ENCODE measurements around the gene EEF1AKMT3.
A peak's percentile ranks its signal among the peaks of the same experiment; 100 is the strongest.

EEF1AKMT3 gene

DNA sequence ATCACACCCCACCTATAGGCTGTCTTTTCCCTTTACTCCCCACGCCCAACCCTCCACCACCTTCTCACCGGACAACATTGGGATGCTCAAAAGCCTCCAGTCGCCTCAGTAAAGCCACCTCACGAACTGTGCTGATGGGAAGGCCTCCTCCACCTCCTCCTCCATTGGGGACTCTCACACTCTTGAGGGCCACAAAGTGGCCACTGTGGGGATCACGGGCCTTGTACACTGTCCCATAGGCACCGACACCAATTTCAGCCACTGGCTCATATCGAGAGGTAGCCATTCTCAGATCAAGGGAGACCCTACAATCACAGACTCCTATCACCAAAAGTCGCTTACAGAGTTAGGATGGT, 21.0 kb upstream of the EEF1AKMT3 start:
- no peak for DNase-seq (ENCODE audit: low read depth)

DNA sequence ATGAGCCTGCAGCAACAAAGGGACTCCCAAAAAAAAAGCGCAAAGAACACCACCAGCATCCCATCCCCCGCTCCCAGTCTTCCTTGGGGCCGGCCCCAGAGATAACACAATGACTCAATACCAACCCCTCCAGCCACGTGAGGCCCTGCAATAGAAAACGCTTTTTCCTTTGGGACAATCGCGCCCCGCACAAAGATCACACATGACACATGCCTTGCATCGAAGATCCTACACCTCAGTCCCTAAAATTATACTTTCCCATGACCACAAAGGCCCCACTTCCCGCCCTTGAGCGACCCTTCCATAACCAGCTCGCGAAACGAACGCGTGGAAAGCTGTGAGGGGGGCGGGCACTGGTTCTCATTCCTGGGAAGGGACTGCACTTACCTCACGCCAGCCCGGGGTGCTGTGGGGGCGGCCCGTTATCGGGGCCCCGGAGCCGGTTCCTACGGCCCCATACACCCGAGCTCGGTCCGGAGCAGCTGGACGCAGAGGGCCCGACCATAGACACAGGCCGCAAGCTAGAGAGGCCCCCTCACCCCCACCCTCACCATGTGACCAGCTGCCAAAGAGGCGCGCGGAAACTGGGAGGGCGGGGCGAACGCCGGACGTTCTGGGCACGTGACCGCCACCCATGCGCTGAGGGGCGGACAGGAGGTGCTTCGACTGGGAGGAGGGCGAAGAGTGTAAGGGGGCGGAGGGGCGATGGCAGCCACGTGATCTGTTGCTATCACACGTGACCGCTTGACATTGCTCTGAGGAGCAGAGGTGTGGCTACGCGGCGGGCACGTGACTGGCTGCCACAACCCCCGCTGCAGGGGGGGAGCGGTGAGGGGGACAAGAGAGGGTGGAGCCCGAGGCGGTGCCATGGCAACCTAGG, 20.4 kb upstream of the EEF1AKMT3 start, which contains the start of gene CDK4:
Gene CDK4, minus strand, starts transcription at position 523 of the 880 bp plus-strand sequence. CDS start 593 bp downstream, outside the sequence.
- DNase-seq (ENCODE audit: low read depth) = peak; percentile 99

DNA sequence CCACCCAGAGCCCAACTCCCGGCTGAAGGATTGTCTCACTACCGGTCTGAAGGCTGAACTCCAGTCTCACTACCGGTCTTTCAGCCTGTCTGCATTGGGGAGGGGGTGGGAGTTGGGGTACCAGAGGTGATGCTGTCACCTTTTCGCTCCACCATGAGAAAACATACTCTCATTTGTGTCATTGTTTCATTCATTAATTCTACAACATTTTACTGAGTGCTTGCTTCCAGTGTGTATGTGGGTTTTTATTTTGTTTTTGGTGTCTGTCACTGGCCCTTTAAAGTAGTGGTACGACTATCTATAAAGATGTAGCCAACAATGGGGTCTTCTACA, 19.8 kb upstream of the EEF1AKMT3 start:
- DNase-seq (ENCODE audit: low read depth) = no peak

DNA sequence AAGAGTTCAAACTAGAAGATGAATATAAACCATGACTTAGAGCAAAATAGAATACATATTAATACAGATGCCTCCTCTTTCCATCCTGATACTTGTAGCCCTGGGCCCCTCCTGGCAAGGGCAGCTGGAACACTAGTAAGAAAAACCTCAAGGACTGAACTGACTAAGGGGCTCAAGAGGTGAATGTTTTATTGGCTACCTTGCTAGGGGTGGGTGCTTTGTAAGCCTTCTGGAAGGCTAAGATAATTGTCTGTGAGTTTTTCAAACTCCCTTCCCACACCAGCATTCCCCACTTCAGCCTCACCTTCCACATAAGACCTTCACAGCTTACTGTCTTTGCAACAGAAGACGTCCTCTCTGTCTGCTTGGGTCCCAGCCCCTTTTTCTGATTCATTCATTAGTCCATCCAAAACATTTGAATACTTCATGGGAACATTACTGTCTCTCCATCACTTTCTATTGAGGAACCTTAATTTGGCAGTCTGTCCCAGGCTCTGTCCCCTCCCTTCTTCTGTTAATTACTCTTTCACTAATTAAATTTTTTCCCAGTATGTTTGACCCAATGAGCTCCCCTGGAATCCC, 18.6 kb upstream of the EEF1AKMT3 start:
- no peak for DNase-seq (ENCODE audit: low read depth)

DNA sequence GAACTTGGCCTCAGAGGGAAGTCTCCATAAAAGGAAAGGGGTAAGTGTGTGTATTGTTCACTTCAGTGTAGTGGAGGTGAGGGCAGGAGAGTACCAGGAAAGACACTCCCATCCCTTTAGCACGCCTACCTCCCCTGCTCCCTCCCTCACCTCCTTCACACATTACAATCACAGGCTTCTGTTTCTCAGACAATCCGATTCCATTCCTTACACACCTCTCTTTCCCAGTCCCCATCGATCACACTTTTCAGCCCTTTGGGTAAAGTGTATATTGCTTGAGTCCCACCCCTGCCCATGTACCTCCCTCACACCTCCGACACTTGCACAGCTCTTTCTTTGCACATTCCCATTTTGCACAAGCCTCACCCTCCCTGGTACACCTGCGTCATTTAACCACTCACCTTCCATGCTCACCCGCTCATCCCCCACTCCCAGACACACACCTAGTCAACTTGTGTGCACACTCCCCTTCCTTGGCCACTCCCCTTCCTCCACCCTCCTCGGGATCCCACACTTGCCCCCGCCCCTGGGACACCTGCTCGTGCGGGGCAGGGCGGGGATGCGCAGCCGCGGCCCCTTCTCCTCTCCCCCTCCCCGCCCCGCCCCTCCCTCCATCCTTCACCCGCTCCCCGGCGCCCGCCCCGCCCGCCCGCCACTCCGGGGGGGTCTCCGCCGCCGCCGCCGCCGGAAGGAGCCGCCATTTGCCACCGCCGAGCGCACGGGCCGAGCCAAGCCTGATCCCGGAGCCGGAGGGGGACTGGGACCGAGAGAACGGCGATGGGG, 17.8 kb upstream of the EEF1AKMT3 start, which contains the start of gene MARCHF9:
Gene MARCHF9, plus strand, starts transcription at position 693 of the 783 bp plus-strand sequence. CDS start 426 bp downstream, outside the sequence.
- no peak for DNase-seq (ENCODE audit: low read depth)

DNA sequence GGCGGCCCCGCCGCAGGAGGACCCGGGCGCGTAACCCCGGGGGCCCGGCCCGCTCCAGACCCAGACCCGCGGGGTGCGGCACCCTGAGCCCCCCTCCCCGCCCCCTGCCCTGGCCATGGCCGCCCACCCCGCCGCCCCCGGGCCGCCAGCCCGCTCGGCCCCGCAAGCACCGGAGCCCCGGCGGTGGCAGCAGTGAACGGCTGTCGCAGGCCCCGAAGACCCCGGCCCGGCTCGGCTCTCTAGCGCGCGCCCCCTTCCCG, 17.3 kb upstream of the EEF1AKMT3 start:
- no peak for DNase-seq (ENCODE audit: low read depth)

DNA sequence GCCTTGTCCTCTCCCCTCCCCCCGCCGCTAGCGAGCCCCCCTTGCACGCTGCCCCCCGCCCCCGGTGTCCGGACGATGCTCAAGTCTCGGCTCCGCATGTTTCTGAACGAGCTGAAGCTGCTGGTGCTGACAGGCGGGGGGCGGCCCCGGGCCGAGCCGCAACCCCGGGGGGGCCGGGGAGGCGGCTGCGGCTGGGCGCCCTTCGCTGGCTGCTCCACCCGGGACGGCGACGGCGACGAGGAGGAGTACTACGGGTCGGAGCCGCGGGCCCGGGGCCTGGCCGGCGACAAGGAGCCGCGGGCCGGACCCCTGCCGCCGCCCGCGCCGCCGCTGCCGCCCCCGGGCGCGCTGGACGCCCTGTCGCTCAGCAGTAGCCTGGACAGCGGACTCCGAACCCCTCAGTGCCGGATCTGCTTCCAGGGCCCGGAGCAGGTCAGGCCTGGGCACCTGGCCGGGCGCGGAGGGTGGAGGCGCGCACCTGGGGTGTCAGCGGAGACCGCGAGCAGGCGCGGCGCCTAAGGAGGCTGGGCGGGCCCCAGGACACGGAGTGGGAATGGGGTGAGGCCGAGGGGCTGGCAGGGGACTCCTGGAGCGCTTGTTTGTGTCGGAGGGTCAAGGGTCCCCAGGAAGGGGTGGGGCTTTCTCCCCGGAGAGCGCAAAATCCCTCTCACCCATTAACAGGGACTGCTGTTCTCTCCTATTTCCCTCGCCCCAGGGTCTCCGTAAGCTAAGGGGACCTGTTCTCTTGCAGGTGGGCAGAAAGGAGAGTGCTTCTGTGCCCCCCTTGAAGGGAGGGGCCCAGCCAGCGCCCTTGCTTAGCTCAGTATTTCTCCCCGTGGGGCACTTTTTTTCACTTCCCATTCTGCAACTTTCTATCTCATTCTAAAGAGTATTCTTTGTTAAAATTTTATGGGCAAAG, 16.7 kb upstream of the EEF1AKMT3 start:
- DNase-seq (ENCODE audit: low read depth) = no peak

DNA sequence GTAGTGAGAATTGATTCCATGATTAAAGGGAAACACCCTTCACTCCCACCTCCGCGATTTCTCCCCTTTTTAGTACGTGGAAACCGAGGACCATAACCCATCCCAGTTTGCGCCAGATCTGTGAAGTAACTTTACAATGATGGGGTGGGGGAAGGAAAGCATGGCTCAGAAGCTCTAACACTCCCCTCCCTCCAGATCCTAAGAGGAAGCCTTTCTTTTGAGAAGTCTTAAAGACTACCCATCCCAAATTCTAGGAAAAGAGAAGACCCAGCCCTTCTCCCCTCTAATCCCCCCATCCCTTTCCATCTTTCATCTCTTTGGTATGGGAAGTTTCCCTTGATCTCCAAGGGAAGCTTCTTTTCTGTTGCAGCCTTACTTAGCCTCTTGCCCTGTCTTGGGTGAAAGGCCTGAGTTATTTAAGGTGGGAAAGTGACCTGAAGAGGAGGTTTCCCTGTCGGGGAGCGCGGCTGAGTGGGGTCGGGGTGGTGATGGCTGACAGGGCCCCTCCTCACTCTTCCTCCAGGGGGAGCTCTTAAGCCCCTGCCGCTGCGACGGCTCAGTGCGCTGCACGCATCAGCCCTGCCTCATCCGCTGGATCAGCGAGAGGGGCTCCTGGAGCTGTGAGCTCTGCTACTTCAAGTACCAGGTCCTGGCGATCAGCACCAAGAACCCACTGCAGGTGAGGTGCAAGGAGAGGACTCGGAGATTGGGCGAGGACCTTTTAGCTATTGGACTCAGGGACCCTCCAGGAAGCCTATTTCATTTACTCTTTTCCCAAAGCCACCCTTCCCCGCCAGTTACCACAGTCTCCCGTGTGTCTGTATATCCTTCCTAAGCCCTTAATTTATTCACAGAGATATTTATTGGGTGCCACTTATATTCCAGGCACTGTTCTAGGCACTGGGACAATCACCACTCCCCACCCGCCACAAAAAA, 15.7 kb upstream of the EEF1AKMT3 start:
- DNase-seq (ENCODE audit: low read depth) = no peak

DNA sequence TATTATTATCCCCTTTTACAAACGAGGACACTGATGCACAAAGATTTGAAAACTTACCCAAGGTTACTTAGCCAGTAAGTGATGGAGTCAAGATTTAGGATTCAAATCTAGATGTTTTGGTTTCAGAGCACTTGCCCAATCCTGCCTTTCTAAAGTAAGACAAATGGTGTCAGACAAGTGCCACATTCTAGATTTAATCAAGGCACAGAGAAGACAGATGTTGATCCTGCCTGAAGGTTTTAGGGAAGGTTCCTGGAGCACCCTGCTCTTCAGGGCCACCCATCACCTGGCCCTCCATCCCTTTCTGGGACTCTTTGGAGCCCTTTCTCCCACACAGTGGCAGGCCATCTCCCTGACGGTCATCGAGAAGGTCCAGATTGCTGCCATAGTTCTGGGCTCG, 14.6 kb upstream of the EEF1AKMT3 start:
- no peak for DNase-seq (ENCODE audit: low read depth)

DNA sequence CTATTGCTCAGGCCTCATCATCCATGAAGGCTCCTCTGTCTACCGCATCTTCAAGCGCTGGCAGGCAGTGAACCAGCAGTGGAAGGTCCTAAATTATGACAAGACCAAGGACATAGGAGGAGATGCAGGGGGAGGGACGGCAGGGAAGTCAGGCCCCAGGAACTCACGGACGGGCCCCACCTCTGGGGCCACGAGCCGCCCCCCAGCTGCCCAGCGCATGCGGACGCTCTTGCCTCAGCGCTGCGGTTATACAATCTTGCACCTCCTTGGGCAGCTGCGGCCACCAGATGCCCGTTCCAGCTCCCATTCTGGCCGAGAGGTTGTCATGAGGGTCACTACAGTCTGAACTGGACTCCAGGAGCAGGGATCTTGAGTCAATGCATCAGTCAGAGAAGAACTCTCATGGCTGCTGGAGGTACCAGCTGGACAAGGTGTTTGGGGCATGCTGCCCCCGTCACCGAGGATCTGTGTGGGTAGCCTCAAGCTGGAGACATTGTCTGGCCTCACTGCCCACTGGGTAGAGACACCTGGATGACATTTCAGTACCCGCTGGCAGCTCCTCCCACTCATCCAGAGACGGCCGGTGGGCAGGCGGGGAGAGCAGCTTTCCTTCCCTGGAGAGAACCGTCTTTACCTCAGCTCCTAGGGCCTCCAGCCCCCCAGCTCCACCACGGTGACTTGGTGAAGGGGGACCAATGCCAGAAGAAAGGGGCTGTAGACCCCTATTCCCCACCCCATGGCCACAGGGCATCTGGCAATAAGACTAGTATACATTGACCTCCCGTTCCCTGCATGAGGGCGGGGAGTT, 13.7 kb upstream of the EEF1AKMT3 start:
- DNase-seq (ENCODE audit: low read depth) = no peak

DNA sequence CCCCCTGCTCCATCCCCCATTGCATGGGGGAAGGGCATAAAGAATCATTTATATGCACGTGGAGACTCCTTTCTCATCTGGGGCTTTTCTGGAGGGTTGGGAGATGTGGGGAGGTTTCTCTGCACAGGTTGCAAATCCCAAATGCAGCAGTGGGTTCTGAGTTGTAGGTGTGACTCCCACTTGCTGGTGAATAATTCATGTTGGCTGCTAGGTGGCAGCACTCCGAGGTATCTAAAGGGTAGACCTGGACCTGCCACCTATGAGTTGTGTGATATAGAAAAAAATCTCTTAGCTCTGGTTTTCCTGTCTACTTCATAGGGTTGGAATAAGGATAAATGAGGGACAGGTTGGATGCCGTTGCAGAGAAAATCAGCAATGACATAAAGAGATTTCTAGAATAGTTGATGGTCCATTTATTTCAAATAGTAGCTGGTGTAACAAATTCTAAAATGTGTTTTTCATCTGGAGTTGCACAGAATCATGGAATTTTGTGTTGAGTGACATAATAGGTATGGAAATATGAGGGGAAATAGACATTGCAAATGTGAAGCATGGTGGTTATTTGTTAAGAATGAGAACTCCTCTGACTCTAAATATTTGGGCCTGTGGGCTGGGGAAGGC, 12.9 kb upstream of the EEF1AKMT3 start:
- DNase-seq (ENCODE audit: low read depth) = no peak

DNA sequence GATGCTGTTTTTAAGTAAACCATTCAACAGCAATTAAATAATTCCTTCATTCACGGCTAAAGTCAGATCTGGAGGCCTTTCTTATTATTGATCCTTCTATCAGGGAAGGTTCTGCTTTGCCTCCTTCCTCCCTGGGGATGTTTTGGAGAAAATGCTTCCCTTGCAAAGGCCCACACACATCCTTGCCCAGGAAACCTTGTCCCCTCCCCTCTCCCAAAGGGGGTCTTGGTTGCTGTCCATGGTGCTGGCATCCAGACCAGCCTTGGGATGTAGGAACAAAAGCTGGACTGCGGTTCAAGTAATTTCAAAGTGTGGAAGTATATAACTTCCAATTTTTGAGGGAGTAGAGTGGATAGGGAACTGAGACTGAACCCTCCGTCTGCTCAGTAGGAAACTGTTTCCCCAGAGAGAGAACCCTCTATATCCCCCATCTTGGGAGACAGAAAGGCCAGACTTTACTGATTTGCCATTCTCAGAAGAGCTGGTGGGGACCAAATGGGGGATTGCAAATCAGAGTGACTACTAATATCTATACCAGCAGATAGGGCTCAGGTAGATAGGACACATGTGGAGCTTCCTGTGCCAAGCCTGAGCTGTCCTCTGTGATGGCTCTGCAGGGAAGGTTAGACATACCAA, 11.9 kb upstream of the EEF1AKMT3 start:
- no peak for DNase-seq (ENCODE audit: low read depth)

DNA sequence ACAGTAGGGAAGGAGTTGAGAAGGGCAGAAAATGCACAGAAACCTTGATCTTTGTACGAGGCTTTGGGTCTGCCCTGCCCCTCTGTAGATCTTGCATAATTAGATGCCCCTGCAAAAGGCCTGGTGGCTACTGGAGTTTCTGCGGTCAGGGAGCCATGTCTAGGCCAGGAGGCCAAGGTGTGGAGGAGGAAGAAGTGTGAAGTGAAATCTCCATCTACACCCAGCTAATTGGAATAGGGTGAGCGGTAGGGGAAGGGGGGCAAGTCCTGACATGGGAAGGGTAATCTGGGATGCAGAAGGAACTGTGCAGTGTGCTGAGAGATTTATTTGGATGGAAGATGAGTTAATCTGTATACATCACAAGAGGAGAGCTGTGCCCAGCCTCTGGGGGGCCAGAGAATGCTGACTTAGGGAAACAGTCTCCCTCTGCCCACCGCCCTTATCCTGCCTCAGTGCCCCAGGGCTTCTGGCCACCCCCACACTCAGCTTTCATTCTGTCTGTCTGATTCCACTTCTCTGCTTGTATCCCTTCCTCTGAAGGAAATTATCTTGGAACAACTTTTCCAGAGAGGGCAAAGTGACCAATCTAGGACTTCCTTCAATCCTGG, 10.9 kb upstream of the EEF1AKMT3 start:
- no peak for DNase-seq (ENCODE audit: low read depth)

DNA sequence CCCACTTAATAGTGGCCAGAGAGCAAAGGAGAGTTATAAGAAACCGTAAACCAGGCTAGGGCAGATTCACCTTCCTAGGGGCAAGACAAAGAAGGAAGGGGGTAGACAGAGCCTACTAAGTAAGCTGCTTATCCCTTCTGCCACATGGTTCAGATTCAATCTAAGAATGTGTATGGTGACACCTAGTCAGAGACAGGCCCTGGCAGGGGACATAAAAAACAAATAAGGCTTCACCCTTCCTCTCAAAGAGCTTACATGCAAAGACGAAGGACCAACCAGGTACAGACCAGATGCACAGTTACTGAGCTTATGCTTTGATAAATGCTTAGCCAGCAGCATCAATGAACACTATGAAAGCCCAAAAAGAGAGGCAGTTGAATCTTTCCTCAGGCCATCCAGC, 10.0 kb upstream of the EEF1AKMT3 start:
- no peak for DNase-seq (ENCODE audit: low read depth)

DNA sequence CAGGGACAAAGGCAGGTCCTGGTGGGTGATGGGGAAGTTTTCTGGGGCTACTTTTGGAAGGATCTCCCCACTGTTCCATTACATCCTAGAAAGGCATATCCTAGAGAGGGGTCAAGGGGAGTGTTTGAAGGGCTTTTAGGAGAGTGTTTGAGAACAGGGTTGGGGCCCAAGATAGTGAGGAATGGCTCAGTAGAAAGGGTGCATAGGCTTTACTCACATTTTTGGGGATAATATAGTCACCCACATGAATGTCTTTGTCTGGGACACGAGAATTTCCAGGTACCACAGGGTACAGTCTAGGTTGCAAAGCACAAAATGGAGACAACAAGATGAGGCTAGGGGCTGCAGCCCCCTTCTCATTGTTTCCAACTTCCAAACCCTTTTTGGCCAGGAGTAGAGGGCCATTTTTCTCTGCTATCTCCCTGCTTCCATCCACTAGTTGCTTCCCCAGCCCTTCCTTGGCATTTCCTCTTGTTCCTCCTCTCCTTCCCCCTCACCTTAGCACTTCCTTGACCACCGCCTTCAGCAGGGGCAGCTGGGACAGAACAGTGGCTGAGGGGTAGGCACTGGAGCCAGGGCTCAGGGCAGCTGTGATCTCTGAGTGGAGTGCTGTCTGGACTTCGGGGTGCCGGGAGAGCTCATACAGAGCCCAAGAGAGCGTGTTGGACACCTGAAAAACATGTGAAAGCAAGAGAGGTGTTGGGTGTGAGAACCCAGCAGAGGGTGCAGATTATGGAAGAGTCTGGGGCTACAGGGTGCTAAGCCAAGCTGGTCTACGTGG, 8.3 kb upstream of the EEF1AKMT3 start:
- no peak for DNase-seq (ENCODE audit: low read depth)

DNA sequence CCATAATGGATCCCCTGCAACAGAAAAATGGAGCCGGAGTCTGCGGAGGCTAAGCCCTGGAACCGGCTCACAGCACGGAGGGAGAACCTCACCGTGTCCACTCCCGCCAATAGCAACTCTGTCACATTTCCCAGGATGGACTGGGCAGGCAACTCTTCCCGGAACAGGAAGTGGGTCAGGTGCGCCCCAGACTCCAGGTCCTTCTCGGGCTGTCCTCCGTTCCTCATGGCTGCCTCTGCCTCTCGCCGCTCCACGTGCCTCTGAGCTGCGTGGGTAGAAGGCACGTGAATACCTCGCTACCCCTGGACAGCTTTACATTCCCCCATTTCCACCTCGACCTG, 7.8 kb upstream of the EEF1AKMT3 start:
- DNase-seq (ENCODE audit: low read depth) = no peak

DNA sequence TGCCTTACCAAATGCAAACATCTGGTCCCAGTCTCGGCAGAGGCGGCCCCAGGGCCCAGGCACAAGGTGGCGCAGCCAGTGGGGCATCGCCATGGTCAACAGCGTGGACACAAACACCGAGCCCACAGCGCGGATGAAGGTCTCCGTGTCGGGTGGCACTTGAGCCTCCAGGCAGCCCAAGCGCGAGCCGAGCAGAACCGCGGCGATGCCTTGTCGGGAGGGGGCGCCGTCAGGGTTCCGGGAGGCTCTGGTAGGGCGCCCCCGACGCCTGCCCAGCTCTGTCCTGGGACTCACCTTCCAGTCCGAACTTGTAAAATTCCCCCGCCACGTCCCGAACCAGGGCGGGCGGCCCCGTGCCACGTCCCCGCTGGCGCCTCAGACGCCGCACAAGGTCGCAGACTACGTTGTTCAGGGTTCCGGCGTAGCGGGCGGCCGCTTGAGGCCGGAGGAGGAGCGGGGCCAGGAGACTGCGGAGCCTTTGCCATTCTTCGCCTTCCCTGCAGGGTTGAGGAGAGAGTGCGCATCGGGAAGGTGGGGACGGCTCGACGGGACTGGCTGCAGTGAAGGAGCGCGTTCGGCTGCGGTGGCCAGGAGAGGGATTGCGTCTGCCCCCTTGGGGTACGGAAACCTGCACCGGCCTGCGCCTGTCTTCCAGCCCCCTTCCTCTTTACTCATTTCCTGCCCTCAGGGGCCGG, 7.3 kb upstream of the EEF1AKMT3 start:
- DNase-seq (ENCODE audit: low read depth) = no peak
